Measurements from ENCODE around the gene TSC2.
A peak's percentile ranks its signal among the peaks of the same experiment; 100 is the strongest.
"Not testable (repeated sequence)": the region's sequence is repeated elsewhere in the genome, so short reads cannot be mapped to it uniquely, and the experiment has no call there.

The TSC2 gene

DNA sequence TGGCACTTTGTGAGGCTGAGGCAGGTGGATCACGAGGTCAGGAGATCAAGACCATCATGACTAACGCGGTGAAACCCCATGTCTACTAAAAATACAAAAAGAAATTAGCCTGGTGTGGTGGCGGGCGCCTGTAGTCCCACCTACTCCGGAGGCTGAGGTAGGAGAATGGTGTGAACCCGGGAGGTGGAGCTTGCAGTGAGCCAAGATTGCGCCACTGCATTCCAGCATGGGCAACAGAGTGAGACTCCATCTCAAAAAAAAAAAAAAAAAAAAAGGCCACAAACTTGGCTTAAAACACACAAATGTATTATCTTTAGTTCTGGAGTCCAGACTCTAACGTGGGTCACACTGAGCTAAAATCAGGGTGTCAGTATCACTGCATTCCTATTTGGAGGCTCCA lies 36.1 kb upstream of the TSC2 start:
- DNase-seq, result not testable (repeated sequence)

DNA sequence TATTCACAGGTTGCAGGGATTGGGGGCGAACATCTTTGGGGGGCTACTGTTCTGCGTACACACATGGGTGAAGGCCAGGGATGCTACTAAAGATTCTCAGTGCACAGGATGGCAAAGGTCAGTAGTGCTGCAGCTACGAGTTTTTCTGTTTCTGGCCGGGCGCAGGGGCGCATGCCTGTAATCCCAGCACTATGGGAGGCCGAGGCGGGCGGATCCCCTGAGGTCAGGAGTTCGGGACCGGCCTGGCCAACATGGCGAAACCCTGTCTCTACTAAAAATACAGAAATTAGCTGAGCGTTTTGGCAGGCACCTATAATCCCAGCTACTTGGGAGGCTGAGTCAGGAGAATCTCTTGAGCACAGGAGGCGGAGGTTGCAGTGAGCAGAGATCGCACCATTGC lies 34.3 kb upstream of the TSC2 start:
- no peak for DNase-seq

DNA sequence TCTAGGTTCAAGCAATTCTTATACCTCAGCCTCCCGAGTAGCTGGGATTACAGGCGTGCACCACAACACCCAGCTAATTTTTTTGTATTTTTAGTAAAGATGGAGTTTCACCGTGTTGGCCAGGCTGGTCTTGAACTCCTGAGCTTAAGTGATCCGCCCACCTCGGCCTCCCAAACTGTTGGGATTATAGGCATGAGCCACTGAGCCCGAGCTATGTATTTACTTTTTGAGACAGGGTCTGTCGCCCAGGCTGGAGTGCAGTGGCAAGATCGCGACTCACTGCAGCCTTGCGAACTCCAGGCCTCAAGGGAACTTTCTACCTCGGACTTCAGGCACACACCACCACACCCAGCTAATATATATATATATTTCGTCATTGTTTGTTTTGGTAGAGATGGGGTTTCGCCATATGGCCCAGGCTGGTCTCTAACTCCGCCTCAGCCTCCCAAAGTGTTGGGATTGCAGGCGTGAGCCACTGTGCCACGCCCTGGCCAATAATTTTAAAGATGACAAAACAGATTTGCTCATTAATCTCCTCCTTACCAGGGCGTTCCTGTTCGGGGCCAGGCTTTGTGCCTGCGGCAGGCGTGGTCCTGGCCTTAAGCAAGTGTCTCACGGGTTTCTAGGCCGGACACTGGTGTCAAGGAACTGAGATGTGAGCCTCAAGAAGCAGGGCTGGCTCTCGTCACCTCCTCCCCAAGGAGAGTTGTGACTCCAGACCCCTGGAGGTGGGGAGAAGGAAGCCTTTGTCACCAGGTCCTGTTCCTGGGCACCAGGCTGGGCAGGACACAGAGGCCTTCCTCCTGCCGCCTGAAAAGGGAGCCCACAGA lies 32.5 kb upstream of the TSC2 start:
- DNase-seq, result no peak

DNA sequence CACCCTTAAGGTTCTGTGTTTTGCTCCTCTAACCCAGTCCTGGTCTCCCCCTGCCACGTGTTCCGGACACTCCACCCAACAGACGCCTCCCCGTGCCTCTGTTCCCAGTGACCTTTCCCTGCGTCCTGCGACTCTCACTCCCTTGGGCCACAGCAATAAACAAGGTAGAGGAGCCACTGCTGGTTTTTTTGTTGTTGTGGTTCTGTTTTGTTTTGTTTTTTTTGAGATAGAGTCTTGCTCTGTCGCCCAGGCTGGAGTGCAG lies 31.9 kb upstream of the TSC2 start:
- no peak for DNase-seq

DNA sequence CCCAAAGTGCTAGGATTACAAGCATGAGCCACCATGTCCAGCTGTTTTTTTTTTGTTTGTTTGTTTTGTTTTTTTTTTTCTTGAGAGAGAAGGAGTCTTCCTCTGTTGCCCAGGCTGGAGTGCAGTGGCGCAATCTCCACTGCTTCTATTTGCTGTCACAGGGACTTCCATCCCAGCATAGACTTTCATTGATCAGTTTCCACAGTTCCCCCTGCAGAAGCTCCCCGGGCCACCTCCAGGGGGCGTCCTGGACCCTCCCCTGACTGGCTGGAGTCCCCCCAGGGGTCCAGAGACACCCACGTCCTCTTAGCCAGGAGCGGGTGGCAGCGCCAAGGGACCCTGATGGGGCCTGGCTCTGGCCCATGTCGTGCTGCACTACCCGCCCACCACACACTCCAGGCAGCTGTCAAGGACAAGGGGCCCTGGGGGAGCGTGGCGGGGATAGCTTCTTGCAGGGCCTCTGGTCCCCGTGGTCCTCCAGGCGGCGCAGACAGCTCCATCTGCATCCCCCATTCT lies 31.3 kb upstream of the TSC2 start:
- no peak for DNase-seq

DNA sequence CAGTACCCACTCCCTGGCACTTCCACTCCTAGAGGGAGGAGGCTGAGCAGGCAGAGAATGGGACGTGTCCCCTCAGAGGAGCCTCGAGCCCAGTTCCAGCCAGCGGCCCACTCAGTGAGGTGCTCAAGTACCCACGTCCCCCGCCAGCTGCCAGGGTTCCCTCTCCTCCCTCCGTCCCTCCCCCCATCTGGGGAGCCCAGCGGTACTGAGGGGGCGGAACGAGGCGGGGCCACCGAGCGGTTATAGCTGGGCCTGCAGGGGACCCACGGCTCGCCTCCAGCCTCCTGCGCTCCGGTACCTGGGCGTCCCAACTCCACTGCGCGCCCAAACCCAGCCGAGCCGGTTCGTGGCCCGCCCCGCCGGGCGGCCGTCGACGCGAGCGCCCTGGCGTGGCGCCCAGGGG lies 28.3 kb upstream of the TSC2 start, which contains the start of gene NPW:
Gene NPW (plus strand): TSS at position 268 of the 403 bp plus-strand sequence.
- DNase-seq, result no peak

DNA sequence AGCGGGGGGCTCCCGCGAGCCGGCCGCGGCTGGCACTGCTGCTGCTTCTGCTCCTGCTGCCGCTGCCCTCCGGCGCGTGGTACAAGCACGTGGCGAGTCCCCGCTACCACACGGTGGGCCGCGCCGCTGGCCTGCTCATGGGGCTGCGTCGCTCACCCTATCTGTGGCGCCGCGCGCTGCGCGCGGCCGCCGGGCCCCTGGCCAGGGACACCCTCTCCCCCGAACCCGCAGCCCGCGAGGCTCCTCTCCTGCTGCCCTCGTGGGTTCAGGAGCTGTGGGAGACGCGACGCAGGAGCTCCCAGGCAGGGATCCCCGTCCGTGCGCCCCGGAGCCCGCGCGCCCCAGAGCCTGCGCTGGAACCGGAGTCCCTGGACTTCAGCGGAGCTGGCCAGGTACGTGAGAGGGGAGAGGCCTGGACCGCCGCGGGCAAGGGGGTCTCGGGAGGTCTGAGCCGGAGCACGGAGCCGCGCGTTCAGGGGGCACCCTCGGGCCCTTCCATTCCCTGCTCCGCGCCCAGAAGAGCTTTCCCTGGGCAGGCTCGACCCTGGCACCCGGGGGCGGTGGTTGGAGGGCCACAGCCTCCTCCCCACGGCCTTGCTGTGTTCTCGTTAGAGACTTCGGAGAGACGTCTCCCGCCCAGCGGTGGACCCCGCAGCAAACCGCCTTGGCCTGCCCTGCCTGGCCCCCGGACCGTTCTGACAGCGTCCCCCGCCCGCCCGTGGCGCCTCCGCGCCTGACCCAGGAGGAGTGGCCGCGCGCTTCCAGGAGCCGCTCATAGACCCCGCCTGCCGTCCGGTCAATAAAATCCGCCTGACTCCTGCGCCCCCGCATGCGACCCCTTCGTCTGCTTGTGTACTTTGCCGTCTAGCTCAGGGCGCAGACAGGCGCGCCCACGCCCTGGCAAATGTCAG lies 27.6 kb upstream of the TSC2 start:
- no peak for DNase-seq

DNA sequence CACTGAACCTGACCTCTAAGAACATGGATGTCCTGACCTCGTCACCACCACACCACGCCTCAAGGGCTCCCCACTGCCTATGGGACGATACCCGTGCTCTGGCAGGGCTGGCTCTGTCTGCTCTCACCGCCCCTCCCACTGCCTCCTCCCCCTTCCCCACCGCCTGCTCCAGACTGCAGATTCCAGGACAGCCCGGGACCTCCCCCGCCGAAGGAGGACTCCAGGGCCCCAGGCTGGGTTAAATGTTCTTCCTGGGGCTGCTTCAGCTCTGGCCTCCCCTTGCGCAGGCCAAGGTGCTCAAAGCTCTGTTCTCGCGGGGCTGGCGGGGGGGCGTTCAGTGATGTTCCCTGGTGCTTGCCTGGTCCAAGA lies 25.1 kb upstream of the TSC2 start:
- DNase-seq, result no peak

DNA sequence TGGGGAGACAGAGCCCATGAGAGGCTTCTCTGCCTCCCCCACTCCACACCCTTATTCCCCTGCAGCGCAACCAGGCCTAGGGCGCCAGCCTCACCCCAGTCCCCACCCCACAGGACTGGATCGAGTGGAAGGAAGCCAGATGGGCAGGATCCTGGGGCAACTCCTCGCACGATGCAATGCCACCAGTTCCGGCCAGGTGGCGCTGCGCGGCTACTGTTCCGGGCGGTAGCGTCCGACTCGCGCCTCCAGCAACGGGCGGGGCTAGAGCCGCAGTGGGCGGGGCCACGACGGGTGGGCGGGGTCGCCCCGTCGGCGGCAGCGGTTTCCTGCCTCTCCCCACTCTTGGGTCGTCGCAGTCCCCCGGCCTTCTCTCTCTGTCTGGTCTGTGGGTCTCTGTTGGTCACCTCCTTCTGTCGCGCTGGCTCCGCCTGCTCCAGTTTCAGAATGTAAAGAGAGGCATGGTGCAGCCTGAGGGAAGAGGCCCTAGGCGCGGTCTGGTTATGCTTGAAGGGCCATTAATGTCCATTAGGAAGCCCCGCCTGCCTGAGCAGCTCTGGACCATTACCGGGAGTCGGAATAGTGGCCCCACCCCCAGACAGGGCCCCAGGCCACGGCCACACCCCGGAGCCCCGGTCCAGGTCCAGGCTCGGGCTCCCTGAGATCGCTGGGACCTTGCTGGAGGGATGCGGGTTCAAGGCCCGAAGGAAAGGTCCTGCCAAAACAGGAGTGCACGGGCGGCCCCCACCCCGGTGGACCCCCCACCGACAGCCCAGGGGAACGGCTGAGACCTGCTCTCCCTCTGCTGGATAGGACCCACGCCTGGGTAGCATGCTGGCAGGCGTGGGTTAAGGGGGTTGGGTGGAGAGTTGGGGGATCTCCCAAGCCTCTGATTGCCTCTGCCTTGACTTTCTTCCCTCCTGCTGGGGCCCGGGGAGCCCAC lies 24.4 kb upstream of the TSC2 start:
- peak; percentile 97 for DNase-seq

DNA sequence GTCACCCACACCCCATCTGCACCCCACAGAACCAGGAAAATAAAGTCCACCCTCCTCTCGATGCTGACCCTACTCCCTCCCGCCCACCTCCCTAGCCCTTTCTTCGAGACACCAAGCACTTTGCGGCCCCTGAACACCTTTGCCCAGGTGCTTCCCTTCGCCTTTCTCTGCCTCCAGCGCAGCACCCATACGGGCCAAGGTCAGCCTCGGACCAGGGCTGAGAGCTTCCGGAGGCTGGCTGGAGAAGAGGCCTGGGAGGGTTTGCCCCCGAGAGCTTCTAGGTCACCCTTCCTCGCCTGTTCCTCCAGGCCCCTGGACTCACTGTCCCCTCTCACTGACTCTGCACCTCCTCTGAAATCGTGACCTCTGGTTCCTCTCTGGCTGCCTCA lies 23.8 kb upstream of the TSC2 start:
- DNase-seq, result no peak

DNA sequence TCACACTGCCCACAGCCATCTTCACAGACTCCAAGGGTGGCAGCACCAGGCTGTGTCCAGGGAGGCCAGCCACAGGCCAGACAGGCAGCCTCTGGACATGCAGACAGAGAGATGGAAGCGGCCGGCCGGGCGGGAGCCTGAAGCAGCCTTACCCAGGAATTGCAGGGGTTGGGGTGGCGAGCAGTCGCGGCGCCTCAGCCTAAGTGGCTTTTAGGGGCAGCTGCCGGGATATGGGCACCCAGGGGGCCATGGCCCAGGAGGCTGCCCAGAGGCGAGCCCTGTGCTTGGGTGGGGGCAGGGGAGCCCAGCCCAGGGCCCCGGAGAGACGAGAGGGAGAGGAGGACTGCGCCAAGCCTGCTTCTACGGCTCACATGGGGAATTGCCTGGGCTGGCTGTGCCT lies 22.5 kb upstream of the TSC2 start:
- DNase-seq, result no peak

DNA sequence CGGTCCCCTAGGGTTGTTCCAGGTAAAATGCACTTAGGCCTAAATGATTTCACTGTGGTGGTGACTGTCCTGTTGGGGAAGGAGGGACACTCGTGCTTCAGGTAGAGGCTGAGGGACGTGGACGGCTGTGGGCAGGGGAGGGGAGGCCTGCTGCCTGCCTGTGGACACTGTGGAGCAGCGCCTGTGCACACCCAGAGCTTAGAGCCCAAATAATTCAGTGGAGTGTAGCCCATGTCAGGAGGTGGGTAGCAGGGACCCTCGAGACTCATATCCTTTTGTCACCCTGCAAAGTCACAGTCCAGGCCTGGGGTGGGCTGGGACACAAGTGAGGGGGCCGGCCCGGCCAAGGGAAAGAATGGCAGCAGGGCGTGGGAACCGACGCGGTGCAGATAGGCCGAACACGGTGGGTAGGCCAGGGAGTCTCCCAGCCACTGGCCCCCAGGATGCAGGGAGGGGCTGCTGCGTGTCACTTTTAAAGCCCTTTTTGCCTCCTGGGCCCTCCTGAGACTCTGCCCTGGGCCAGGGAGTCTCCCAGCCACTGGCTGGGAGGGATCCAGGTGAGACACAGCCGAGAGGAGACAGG lies 21.8 kb upstream of the TSC2 start:
- DNase-seq, result no peak

DNA sequence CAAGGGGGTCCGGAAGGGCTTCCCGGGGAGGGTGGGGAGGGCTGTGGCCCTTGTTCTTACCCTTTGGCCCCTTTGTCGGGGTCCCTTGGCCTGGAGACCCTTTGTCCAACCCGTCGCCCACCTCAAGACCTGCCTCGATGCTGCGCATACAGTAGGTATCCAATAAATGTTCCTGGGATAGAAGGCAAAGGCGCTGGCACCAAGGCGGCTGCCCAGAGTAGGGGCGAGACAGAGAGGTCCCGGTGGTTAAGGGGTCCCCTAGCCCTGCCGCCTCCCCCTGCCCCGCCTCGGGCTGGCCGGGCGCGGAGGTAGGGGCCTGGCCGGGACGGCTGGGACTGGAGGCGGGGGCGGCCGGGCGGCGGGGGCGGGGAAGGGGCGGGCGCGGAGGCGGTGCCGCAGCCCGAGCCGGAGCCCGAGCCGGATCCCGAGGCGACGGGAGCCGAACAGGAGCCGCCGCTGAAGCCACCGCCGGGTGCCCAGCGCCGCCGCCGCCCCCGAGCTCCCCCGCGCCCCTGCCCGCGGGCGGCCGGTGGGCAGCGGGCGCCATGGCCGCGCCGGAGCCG lies 21.2 kb upstream of the TSC2 start, which contains the start of gene NHERF2:
Gene NHERF2 (plus strand): TSS at position 442 of the 563 bp plus-strand sequence. CDS start 104 bp downstream, at position 546.
- no peak for DNase-seq

DNA sequence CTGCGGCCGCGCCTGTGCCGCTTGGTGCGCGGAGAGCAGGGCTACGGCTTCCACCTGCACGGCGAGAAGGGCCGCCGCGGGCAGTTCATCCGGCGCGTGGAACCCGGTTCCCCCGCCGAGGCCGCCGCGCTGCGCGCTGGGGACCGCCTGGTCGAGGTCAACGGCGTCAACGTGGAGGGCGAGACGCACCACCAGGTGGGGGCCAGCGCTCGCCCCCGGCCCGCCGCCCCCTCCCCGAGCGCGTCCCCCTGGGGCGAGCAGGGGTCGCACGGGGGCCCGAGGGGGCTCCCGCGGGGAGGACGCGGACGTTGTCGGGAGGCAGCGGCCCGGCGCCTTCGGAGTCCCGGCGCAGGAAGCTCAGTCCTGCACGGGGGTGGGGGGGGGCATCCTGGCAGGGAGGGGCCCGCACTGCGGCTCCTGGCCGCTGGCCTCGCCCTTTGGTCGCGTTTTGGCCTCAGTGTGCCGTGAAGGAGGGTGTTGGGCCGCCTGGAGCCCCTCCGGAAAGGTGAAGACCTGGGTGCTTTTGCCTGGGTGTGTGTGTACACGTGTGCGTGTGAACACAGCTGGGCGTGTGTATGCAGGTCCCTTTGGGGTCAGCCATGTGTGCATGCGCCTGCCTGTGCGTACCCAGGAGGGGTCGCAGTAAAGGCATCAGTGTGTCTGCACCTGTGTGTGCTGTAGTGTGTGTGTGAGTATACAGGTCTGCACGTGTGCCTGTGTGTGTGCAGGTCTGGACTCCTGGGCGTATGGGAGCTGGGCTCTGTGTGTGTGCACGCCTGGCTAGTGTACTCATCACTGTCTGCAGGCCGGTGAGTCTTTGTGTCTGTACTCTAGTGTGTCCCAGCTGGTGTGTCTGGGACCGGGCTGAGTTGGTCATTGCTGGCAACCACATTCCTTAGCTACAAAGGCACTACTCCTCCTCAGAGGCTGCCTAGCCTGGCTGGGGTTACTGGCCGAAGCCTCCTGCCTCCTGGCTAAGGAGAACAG lies 20.5 kb upstream of the TSC2 start:
- DNase-seq, result no peak

DNA sequence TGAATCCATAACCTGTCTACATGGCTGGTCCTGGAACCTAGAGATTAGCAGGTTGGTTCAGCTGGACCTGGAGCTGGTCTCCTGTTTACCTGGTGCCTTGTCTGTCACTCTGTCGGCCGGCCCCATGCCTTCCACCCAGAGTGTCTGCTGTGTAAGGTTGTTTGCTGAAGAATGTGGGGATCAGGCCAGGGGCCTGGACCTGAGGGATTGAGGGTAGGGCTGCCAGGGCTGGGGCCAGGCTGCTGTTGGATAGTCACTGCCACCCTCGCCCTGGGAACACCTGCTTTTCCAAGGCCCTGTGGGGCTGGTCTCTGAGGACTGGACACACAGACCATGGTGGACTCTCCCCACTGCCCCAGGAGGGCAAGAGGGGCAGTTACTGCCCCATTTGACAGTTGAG lies 19.6 kb upstream of the TSC2 start:
- no peak for DNase-seq

DNA sequence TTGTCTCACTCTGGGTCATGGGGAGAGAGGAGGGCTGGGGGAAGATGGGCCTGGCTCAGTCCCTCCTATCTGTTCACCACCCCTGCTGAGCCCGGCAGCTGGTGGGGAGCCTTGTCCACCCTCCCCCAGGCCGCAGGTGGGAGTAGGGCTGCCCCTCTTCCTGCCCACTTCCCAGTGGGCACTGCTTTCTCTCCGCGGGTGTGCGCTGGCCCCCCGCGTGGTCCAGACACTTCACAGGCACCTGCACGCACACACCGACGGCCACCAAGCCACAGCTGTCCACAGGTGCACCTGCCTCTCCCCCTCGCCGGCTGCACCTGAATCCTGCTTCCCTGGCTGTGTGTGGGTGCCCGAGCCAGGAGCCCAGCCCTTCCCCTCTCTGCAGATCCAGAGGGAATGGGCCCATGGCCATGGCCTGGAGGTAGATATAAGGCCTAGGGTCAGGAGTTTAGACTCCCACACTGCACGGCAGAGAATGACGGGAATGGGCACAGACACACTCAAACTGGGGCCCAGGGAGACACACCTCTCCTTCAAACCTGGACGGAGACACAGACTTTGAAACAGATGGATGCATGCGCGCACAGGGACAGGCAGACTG lies 19.1 kb upstream of the TSC2 start:
- no peak for DNase-seq

DNA sequence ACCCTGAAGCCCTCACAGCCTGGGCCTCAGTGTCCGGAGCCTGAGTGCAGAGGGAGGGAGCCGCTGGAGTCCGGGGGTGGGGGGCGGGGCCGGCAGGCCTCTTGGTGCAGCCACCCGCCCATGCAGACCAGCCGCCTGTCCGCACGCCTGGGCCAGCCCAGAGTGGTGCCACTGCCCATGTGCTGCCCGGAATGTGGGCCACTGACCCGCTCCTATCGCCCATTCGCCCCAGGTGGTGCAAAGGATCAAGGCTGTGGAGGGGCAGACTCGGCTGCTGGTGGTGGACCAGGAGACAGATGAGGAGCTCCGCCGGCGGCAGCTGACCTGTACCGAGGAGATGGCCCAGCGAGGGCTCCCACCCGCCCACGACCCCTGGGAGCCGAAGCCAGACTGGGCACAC lies 18.4 kb upstream of the TSC2 start:
- no peak for DNase-seq

DNA sequence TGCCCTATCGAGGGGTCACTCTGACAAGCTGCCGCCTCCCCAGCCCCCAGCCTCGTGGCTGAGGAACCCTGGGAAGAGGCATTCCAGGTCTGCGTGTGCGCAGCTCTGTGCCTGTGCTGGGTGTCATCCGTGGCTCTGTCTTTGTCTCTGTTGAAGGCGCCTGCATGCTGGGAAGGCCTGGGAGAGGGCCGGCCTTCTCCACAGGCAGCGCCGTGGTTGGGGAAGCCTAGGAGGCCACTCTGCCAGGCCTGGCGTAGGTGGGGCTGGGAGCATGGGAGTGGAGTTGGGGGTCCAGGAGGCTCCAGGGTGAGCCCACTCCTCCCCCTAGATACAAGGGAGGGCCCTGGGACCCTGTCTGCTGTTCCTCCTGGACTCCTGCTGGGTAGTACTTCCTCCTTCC lies 17.7 kb upstream of the TSC2 start:
- no peak for DNase-seq

DNA sequence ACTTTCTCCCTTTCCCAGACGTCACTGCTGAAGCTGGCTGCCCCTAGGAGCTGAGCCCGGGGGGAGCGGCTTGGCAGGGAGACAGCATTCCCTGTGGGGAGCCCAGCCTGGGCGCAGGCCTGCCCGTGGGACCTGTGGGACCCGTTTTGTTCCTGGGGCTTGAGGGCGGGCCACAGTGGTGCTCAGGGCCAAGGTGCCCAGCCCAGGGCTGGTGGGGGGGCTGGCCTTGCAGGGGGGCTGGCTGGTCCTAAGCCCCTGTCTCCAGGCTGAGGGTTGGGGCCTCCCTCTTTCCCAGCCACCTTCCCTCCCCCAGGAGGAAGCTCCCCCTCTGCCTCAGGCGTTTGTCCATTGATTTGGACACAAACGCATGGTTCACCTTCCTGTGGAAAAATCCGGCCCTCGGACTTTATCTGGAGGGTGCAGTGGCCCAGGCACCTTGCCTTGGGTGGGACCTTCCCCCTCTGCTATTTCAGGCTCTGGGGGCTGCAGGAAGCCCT lies 16.7 kb upstream of the TSC2 start:
- no peak for DNase-seq

All from activated CD4-positive, CD25-positive, alpha-beta regulatory T cell treated with anti-CD3 and anti-CD28 coated beads, Interleukin-2, amount 50 U/mL, for 72 hours (primary cell).